ENCODE data around the gene OR13A1. TPM values are rescaled to one million over a fixed set of nuclear protein-coding genes. Genes with fewer than 3 reads are reported as not detected.
"Not testable (repeated sequence)": the region's sequence is repeated elsewhere in the genome, so short reads cannot be mapped to it uniquely, and the experiment has no call there.

Gene OR13A1
- total RNA-seq, 1 donor = not detected

DNA sequence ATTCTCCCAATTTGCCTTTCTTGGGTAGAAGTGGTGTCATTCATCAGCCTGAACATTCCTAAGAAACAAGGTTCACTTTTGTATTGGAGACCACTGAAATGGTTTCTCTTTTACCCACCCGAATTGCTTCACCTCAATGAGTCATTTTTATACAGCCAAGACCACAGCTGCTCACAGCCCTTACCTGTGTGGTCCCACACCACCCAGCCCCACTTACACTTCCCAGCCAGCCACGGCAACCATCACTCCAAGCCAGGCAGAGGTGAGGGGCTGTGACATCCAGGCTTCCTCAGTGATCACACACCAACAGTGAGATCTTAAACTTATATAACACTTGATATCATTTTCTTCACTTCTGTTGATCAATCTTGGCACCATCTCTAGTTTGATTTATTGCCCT, 20.7 kb downstream of the OR13A1 start:
- DNase-seq (ENCODE audit: low read depth) = no peak
- H3K4me3 ChIP-seq (ENCODE audit: low read depth, low read length) = no peak overlapping the region
- TF ChIP-seq, protein P1, sequence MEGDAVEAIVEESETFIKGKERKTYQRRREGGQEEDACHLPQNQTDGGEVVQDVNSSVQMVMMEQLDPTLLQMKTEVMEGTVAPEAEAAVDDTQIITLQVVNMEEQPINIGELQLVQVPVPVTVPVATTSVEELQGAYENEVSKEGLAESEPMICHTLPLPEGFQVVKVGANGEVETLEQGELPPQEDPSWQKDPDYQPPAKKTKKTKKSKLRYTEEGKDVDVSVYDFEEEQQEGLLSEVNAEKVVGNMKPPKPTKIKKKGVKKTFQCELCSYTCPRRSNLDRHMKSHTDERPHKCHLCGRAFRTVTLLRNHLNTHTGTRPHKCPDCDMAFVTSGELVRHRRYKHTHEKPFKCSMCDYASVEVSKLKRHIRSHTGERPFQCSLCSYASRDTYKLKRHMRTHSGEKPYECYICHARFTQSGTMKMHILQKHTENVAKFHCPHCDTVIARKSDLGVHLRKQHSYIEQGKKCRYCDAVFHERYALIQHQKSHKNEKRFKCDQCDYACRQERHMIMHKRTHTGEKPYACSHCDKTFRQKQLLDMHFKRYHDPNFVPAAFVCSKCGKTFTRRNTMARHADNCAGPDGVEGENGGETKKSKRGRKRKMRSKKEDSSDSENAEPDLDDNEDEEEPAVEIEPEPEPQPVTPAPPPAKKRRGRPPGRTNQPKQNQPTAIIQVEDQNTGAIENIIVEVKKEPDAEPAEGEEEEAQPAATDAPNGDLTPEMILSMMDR (IDR thresholded peaks at IDR 0.05; ENCODE audit: insufficient read depth, low read depth, low read length) = no peak

DNA sequence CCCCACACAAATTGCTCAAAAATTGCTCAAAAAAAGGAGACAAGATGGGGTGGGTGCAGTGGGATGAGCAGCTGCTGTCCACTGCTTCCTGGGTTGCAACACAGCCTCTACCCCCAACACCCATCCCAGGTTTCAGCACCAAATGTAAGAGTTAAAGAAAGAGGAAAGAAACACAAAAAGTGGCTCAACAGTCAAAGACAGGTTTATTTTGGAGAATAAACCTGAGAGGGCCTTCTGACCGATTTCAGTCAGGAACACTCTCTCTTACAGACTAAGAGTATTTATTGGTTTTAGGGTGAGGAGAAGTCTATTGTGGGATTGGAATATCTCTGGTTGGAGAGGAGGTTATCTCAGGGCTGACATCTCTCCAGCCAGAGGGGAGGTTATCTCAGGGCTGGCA, 28.4 kb downstream of the OR13A1 start:
- DNase-seq (ENCODE audit: low read depth) = no peak
- TF ChIP-seq, protein P1 (IDR thresholded peaks at IDR 0.05; ENCODE audit: insufficient read depth, low read depth, low read length) = no peak

DNA sequence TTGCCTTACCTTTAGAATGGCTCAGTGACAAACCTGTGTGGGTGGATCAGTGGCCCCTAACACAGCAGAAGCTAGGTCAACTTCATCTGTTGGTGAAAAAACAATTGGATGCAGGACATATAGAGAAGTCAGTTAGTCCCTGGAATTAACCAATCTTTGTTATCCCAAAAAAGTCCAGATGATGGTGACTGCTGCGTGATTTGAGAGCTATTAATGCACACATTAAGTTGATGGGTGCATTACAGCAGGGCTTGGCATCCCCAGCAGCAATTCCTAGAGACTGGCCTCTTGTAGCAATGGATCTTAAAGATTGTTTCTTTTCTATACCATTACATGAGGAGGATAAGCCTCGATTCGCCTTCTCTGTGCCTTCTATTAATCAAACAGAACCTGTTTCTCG, 33.3 kb downstream of the OR13A1 start:
- no peak for DNase-seq (ENCODE audit: low read depth)

More for the DNA sequence above, 28.4 kb downstream of the OR13A1 start:
- H3K4me3 ChIP-seq (ENCODE audit: low read depth, low read length) = no peak overlapping the region

DNA sequence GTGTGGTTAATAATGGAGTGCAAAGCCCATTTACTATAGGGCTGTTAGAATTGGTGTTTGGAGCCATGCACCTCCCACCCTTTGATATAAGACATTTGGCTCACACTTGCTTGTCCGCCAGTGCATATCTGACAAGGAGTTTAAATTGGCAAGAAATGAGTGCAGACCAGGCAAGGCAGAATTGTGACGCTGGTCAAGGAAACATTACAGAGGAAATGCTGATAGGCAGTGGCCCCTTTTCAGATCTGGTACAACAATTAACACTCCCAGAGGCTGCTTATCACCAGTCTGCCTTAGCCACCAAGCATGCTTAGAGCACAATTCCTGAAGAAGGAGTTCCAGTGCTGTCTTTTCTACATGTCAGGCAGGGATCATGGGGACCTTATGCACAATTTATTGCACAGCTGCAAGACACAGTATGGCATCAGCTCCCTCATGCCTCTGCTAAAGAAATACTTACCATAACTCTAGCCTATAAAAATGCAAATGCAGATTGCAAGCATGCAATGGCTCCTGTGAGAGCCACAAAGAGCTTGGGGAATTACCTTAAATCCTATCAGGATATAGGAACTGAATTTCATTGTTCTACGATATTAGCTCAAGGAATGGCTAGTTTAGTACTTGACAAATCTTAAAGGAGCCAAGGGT, 35.2 kb downstream of the OR13A1 start:
- TF ChIP-seq, protein P1 (IDR thresholded peaks at IDR 0.05; ENCODE audit: insufficient read depth, low read depth, low read length) = no peak
- DNase-seq (ENCODE audit: low read depth) = no peak
- H3K4me3 ChIP-seq (ENCODE audit: low read depth, low read length) = no peak overlapping the region

More for the DNA sequence above, 33.3 kb downstream of the OR13A1 start:
- TF ChIP-seq, protein P1 (IDR thresholded peaks at IDR 0.05; ENCODE audit: insufficient read depth, low read depth, low read length) = no peak
- H3K4me3 ChIP-seq (ENCODE audit: low read depth, low read length) = no peak overlapping the region

DNA sequence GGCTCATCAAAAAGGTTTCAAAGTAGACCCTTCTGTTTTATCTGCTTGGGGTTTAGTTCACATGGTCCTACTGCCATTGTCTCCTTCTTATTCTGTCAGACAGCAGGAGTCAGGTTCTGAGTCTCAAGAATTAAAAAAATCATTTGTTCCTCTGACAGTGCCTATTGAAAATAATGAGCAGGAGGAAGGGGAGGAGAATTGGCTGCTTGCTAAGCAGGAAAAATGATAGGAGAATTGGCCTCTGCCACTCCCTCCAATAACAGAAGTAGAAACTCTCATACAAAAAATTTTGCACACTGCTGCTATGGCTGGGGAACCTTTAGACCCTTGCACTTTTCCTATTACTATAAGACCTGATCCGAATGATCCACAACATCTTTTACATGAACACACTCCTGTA, 35.7 kb downstream of the OR13A1 start:
- TF ChIP-seq, protein P1 (IDR thresholded peaks at IDR 0.05; ENCODE audit: insufficient read depth, low read depth, low read length) = no peak

DNA sequence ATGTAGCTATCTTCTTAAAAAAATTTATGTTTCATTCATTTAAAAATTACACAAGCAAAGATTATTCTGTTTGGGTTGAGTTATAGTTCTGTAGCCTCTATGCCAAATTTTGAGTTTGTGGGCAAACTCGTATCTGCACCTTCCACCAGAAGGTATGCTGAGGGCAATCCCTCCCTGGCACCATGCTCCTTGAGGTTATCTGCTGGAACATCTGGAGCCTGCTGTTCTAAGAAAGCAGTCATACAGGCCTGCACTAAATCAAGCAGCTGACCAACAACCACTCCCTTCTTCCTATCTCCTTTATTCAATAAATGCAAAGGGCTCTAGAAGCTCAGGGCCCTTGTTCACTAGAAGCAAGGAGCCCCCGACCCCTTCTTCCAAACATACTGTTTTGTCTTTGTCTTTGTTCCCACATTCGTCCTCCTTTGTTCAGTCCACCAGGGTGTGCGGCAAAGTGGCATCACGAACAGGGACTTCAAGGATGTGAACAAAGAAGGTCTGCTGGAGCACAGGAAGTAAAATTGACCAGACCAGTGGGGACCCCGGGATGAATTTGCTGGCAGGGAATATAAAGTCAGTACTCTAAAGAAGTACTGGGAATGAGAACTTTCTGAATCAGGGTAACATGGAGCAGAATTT, 36.4 kb downstream of the OR13A1 start:
- TF ChIP-seq, protein P1 (IDR thresholded peaks at IDR 0.05; ENCODE audit: insufficient read depth, low read depth, low read length) = no peak
- peak; percentile 2 for DNase-seq (ENCODE audit: low read depth)

More for the DNA sequence above, 35.7 kb downstream of the OR13A1 start:
- H3K4me3 ChIP-seq (ENCODE audit: low read depth, low read length) = no peak overlapping the region
- no peak for DNase-seq (ENCODE audit: low read depth)

DNA sequence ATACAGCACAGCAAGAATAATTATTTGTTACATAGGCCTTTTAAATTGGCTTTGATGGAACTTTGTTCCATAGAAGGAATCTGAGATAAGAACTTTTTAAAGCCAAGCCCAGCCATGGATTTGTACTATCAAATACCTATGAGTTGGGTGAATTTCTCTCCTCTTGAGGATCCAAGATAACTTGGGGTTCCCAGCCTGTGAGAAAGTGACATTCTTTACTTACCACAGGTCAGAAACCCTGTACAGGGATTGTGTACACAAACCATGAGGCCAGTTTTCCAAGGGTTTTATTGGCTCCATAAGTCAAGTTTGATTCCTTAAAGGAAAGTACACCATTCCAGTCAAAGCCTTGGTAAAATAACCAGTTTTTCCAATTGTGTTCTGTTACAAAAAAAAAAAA, 39.3 kb downstream of the OR13A1 start:
- not testable (repeated sequence) for H3K4me3 ChIP-seq (ENCODE audit: low read depth, low read length)

More for the DNA sequence above, 36.4 kb downstream of the OR13A1 start:
- H3K4me3 ChIP-seq (ENCODE audit: low read depth, low read length) = no peak overlapping the region

More for the DNA sequence above, 39.3 kb downstream of the OR13A1 start:
- DNase-seq (ENCODE audit: low read depth) = not testable (repeated sequence)
